Measurements from ENCODE around the gene ZNF263. TPM values are rescaled to one million over a fixed set of nuclear protein-coding genes. Genes with fewer than 3 reads are reported as not detected.
A peak's percentile ranks its signal among the peaks of the same experiment; 100 is the strongest.

The ZNF263 gene
- total and polyA plus RNA-seq, 8 donors, result 18.5 to 54.0 (median 49.6) TPM

DNA sequence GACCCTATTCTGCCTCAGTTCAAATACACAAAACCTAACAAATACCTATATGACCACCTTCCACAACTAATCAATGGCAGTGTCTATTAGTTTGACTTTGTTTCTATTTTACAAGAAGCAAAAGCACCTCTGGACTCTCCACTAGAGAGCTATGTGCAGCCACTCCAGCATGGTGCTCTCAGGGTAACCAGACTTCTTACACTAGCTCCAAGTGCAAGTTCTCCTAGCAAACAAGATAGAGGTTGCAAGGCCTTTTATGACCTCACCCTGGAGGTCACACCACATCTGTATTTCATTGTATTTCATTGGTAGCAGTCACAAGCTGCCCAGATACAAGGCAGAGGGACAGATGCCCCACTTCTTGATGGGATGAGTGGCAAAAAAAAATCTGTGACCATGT, 8.3 kb upstream of the ZNF263 start:
- TF ChIP-seq, protein P1, sequence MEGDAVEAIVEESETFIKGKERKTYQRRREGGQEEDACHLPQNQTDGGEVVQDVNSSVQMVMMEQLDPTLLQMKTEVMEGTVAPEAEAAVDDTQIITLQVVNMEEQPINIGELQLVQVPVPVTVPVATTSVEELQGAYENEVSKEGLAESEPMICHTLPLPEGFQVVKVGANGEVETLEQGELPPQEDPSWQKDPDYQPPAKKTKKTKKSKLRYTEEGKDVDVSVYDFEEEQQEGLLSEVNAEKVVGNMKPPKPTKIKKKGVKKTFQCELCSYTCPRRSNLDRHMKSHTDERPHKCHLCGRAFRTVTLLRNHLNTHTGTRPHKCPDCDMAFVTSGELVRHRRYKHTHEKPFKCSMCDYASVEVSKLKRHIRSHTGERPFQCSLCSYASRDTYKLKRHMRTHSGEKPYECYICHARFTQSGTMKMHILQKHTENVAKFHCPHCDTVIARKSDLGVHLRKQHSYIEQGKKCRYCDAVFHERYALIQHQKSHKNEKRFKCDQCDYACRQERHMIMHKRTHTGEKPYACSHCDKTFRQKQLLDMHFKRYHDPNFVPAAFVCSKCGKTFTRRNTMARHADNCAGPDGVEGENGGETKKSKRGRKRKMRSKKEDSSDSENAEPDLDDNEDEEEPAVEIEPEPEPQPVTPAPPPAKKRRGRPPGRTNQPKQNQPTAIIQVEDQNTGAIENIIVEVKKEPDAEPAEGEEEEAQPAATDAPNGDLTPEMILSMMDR (IDR thresholded peaks at IDR 0.05), result no peak
- intact Hi-C loops (cut with DNase I), result no loop called here
- peaks cover 0 to 8% of the 10 kb centered on the region in 2 donors for H3K27me3 ChIP-seq
- no peaks in the 10 kb centered on the region for H3K36me3 ChIP-seq
- no peak overlapping the region for H3K27ac ChIP-seq
- DNase-seq (no peak), ATAC-seq (no peak)
- no peak overlapping the region for H3K4me3 ChIP-seq
- H3K9me3 ChIP-seq, result no peaks in the 10 kb centered on the region
- no peaks in the 10 kb centered on the region for H3K4me1 ChIP-seq

DNA sequence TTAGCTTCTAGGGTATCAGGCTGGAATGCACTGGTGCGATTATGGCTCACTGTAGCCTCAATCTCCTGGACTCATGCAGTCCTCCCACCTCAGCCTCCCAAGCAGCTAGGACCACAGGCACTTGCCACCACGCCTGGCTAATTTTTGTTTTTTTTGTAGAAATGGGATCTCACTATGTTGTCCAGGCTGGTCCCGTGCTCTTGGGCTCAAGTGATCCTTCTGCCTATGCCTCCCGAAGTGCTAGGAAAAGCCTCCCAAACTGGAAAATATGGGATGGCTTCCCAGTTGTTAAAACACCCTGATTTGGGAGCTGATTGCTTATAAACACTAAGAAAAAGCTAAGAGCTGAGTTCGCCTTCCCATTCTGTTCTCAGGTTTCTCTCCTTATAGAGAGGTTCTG, 6.6 kb upstream of the ZNF263 start:
- H3K36me3 ChIP-seq, result no peaks in the 10 kb centered on the region
- peaks cover 0 to 4% of the 10 kb centered on the region in 2 donors for H3K4me1 ChIP-seq
- peaks cover 0 to 8% of the 10 kb centered on the region in 2 donors for H3K27me3 ChIP-seq
- no peaks in the 10 kb centered on the region for H3K9me3 ChIP-seq
- intact Hi-C loops (cut with DNase I), result no loop called here
- H3K27ac ChIP-seq, result no peak overlapping the region
- no peak overlapping the region for H3K4me3 ChIP-seq
- TF ChIP-seq, protein P1 (IDR thresholded peaks at IDR 0.05), result no peak
- ATAC-seq (no peak), DNase-seq (no peak)

DNA sequence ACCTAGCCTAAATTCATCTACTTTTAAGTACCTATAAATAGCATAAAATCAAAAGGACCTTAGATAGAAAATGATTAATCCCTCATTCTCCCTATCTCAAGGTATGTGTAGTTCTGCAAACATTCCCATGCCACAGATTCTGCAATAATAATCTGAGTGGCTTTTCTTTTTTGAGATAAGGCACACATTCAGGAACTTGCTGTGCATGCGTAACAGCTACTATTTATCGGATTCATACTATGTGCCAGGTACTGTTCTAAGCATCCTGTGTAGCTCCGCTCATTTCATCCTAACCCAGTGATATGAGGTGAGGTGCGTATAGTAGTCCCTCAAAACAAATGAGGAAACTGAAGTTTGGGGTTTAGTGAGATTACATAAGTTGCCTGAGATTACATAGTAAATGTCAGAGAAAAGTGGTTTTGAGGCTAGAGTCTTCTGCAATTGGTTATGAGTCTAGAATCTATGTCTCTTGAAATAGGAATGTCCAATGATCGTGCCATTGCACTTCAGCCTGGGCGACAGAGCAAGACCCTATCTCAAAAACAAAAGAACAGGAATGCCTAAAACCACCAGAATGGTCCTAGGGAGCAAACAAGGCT, 2.0 kb upstream of the ZNF263 start:
- H3K9me3 ChIP-seq, result peaks cover 0 to 3% of the 10 kb centered on the region in 2 donors
- ATAC-seq (no peak), DNase-seq (no peak)
- intact Hi-C loops (cut with DNase I), result no loop called here
- peaks cover 13 to 37% of the 10 kb centered on the region in 2 donors for H3K4me1 ChIP-seq
- no peak overlapping the region for H3K27ac ChIP-seq
- H3K36me3 ChIP-seq, result peaks cover 0 to 15% of the 10 kb centered on the region in 2 donors
- H3K27me3 ChIP-seq, result peaks cover 0 to 6% of the 10 kb centered on the region in 2 donors
- TF ChIP-seq, protein P1 (IDR thresholded peaks at IDR 0.05), result no peak
- H3K4me3 ChIP-seq, result no peak overlapping the region

DNA sequence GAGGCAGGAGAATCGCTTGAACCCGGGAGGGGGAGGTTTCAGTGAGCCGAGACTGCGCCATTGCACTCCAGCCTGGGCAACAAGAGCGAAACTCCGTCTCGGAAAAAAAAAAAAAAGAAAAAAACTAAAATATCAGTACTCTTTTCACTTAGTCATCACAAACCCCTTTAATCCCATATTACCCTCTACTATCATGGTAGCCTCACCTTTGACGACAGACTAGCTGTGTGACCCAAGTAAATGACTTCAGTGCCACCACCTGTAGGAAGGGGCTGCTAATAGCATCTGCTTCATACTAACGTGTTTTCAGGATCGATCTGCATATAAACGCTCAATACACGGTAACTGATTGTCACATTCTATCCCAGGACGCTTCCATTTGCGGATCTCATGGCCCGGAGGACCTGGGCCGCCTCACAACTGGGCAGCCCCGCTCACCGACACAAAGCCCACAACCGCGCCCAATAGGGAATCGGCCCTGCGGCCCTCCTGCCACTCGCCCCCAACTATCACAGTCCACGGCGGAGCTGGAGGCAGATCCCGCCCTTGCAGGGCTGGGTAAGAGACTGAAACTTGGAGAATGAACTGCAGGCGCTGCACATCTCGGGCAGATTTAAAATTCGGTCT, 1.1 kb upstream of the ZNF263 start:
- Histone ChIP-seq H3K9me3 (peaks cover 0 to 8% of the 10 kb centered on the region in 2 donors), H3K27ac (peak overlapping the region; percentile 99 to 100), H3K4me1 (peaks cover 13 to 37% of the 10 kb centered on the region in 2 donors), H3K4me3 (peak overlapping the region; percentile 77 to 98), H3K27me3 (no peaks in the 10 kb centered on the region), H3K36me3 (peaks cover 0 to 24% of the 10 kb centered on the region in 2 donors)
- TF ChIP-seq, protein P1 (IDR thresholded peaks at IDR 0.05), result no peak
- intact Hi-C loops (cut with DNase I), result no loop called here
- no peak for DNase-seq
- peak; percentile 52 for ATAC-seq
